ENCODE results near the gene OR7A5. TPM values are rescaled to one million over a fixed set of nuclear protein-coding genes. Genes with fewer than 3 reads are reported as not detected.

OR7A5 gene
- total RNA-seq, 1 experiment from 2014 or later = not detected

DNA sequence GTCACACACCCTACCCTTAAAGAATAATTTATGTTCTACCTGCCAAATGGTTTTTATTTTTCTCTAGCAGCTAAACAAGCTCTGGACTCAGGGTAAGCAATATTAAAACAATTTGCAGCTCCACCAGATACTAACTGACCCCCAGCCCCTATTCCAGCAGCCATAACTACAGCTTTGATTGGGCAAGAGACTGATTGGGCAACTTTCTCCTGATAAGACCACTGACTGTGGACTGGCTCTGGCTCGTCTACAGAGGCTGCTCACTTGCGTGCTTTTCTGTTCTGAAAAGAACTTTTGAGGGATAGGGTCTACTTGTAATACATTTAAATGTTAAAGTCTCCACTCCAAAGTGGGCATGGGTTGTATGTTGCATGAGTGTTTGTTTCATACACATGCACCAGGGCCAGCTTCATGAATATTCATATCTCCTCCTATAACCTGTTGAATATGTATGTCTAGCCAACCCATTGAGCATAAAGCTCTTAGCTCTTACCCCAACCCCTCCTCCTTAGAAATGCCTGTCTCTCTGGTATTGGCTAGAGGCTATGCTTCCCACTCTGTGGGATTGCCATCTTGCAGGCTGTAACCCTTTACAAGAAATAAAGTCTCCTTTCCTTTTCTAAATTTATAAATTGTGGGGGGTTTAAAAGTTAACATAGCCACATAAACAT is 19.9 kb downstream of the OR7A5 start:
- H3K9me3 ChIP-seq (ENCODE audit: control insufficient read depth, low read depth, low read length) = no peaks in the 10 kb centered on the region
- H4K5ac ChIP-seq (ENCODE audit: insufficient read length, low read depth, low read length) = no peak overlapping the region
- no peak overlapping the region for H3K4ac ChIP-seq (ENCODE audit: low read depth, low read length)
- peaks cover 19 to 93% of the 10 kb centered on the region in 2 experiments for H3K9me3 Mint-ChIP-seq
- no peaks in the 10 kb centered on the region for H3K4me1 Mint-ChIP-seq
- WGBS (ENCODE audit: extremely low coverage, insufficient read length, low lambda C conversion rate) = no CpG with 5 or more reads among the region's 2 CpGs
- TF ChIP-seq, protein P1, sequence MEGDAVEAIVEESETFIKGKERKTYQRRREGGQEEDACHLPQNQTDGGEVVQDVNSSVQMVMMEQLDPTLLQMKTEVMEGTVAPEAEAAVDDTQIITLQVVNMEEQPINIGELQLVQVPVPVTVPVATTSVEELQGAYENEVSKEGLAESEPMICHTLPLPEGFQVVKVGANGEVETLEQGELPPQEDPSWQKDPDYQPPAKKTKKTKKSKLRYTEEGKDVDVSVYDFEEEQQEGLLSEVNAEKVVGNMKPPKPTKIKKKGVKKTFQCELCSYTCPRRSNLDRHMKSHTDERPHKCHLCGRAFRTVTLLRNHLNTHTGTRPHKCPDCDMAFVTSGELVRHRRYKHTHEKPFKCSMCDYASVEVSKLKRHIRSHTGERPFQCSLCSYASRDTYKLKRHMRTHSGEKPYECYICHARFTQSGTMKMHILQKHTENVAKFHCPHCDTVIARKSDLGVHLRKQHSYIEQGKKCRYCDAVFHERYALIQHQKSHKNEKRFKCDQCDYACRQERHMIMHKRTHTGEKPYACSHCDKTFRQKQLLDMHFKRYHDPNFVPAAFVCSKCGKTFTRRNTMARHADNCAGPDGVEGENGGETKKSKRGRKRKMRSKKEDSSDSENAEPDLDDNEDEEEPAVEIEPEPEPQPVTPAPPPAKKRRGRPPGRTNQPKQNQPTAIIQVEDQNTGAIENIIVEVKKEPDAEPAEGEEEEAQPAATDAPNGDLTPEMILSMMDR (conservative IDR thresholded peaks at IDR 0.05) = no peak
- H4K91ac ChIP-seq (ENCODE audit: insufficient read length, low read depth, low read length) = no peak overlapping the region
- H3K27me3 Mint-ChIP-seq (ENCODE audit: low read depth) = no peaks in the 10 kb centered on the region; the same call in 1 of the 2 replicates
- no peak overlapping the region for H2BK20ac ChIP-seq (ENCODE audit: low read depth, low read length, poor library complexity, severe bottlenecking)
- no peak overlapping the region for H2AFZ ChIP-seq (ENCODE audit: low read length)
- H3K36me3 Mint-ChIP-seq (ENCODE audit: insufficient read depth in 1 of 3, low read depth in 3 of 3) = peaks cover 0 to 16% (median 0%) of the 10 kb centered on the region in 3 experiments; a peak in 3 of 7 replicates
- H3K27ac Mint-ChIP-seq = no peak overlapping the region
- no peak overlapping the region for H2AK5ac ChIP-seq (ENCODE audit: insufficient read length, low read length)
- no peak overlapping the region for H4K8ac ChIP-seq (replicated peaks; ENCODE audit: insufficient read length, low read depth, low read length)
- H3K79me1 ChIP-seq (ENCODE audit: insufficient read depth, low read depth, low read length, poor library complexity, severe bottlenecking) = no peaks in the 10 kb centered on the region
- H4K20me1 ChIP-seq (ENCODE audit: control insufficient read depth, insufficient read depth, insufficient read length) = no peaks in the 10 kb centered on the region
- H3K27me3 ChIP-seq (ENCODE audit: insufficient read depth, low read length) = no peaks in the 10 kb centered on the region
- no peaks in the 10 kb centered on the region for H3K4me1 ChIP-seq (ENCODE audit: insufficient read depth, low read length)
- H3K4me2 ChIP-seq (ENCODE audit: insufficient read depth, insufficient read length, low read length) = no peak overlapping the region
- H2BK5ac ChIP-seq (ENCODE audit: insufficient read length, low read length) = no peak overlapping the region
- no peak for DNase-seq
- H2BK120ac ChIP-seq (ENCODE audit: low read depth, low read length, poor library complexity, severe bottlenecking) = no peak overlapping the region
- no peak overlapping the region for H3K27ac ChIP-seq (ENCODE audit: insufficient read length, low read depth, low read length)
- H3K23me2 ChIP-seq (ENCODE audit: insufficient read length, low read depth, low read length, poor library complexity, severe bottlenecking) = no peaks in the 10 kb centered on the region
- no peak overlapping the region for H3K4me3 Mint-ChIP-seq
- no peak overlapping the region for H3K9ac ChIP-seq (ENCODE audit: extremely low read depth, insufficient read length, low read length)
- H3K14ac ChIP-seq (ENCODE audit: insufficient read depth, low read length) = no peak overlapping the region
- H2BK15ac ChIP-seq (ENCODE audit: low read depth, low read length) = no peak overlapping the region
- H2BK12ac ChIP-seq (ENCODE audit: insufficient read length, low read depth, low read length) = no peak overlapping the region
- H3K79me2 ChIP-seq (ENCODE audit: insufficient read depth, low read length) = no peaks in the 10 kb centered on the region
- no peak overlapping the region for H3K18ac ChIP-seq (ENCODE audit: insufficient read length, low read depth, low read length)
- H3K23ac ChIP-seq (ENCODE audit: insufficient read length, low read depth, low read length) = no peak overlapping the region
- H3K56ac ChIP-seq (ENCODE audit: insufficient read length, low read depth, low read length) = no peak overlapping the region
- no peak overlapping the region for H3T11ph ChIP-seq (ENCODE audit: low read length)

Data from H9 (cell line).